H9 (cell line): ENCODE measurements around the gene FDPS. TPM values are rescaled to one million over a fixed set of nuclear protein-coding genes. Genes with fewer than 3 reads are reported as not detected.

ENCODE experiments used
- DNase-seq: peaks from one replicate; pipeline ENCODE4 v3.0.0-alpha.2; 2017
- H2AFZ ChIP-seq: one replicate; pipeline ENCODE4 v1.6.1; 2013; ENCODE audit warnings: mild to moderate bottlenecking, low read length, control low read depth, moderate library complexity
- H2AK5ac ChIP-seq: 2 replicates; pipeline ENCODE4 v1.6.1; 2013; ENCODE audit warnings: low read length, control low read depth, mixed read lengths; ENCODE audit not compliant: insufficient read length
- H2BK120ac ChIP-seq: one replicate; pipeline ENCODE4 v1.6.1; 2013; ENCODE audit warnings: low read depth, mild to moderate bottlenecking, low read length, control low read depth, inconsistent platforms; ENCODE audit not compliant: poor library complexity, severe bottlenecking
- H2BK12ac ChIP-seq: 2 replicates; pipeline ENCODE4 v1.6.1; 2013; ENCODE audit warnings: low read length, control low read depth, mixed read lengths, low read depth; ENCODE audit not compliant: insufficient read length
- H2BK15ac ChIP-seq: 2 replicates; pipeline ENCODE4 v1.6.1; 2013; ENCODE audit warnings: low read depth, low read length, control low read depth
- H2BK20ac ChIP-seq: one replicate; pipeline ENCODE4 v1.6.1; 2013; ENCODE audit warnings: low read depth, mild to moderate bottlenecking, low read length, control low read depth, inconsistent platforms; ENCODE audit not compliant: poor library complexity, severe bottlenecking
- H2BK5ac ChIP-seq: 2 replicates; pipeline ENCODE4 v1.6.1; 2013; ENCODE audit warnings: low read length, control low read depth, mixed read lengths; ENCODE audit not compliant: insufficient read length
- H3K14ac ChIP-seq: 2 replicates; pipeline ENCODE4 v1.6.1; 2013; ENCODE audit warnings: low read length, control low read depth; ENCODE audit not compliant: insufficient read depth
- H3K18ac ChIP-seq: 2 replicates; pipeline ENCODE4 v1.6.1; 2013; ENCODE audit warnings: low read depth, mild to moderate bottlenecking, mixed read lengths, low read length, control low read depth; ENCODE audit not compliant: insufficient read length
- H3K23ac ChIP-seq: 2 replicates; pipeline ENCODE4 v1.6.1; 2013; ENCODE audit warnings: low read length, control low read depth, mixed read lengths, low read depth; ENCODE audit not compliant: insufficient read length
- H3K23me2 ChIP-seq: 2 replicates; pipeline ENCODE4 v1.6.1; 2013; ENCODE audit warnings: low read depth, mild to moderate bottlenecking, mixed read lengths, low read length, control low read depth; ENCODE audit not compliant: insufficient read length, poor library complexity, severe bottlenecking
- H3K27ac ChIP-seq: 2 replicates; pipeline ENCODE4 v1.5.1; 2013; ENCODE audit warnings: low read length, control low read depth, mixed read lengths, low read depth; ENCODE audit not compliant: insufficient read length
- H3K27me3 ChIP-seq: 2 replicates; pipeline ENCODE4 v1.6.1; 2013; ENCODE audit warnings: low read length, control low read depth, inconsistent platforms; ENCODE audit not compliant: insufficient read depth
- H3K4ac ChIP-seq: 2 replicates; pipeline ENCODE4 v1.6.1; 2013; ENCODE audit warnings: low read depth, mild to moderate bottlenecking, control low read depth, inconsistent platforms, low read length, moderate library complexity
- H3K4me1 ChIP-seq: 2 replicates; pipeline ENCODE4 v1.6.1; 2013; ENCODE audit warnings: low read length, control low read depth, inconsistent platforms; ENCODE audit not compliant: insufficient read depth
- H3K4me2 ChIP-seq: 2 replicates; pipeline ENCODE4 v1.6.1; 2013; ENCODE audit warnings: low read length, control low read depth, mixed read lengths; ENCODE audit not compliant: insufficient read length, insufficient read depth
- H3K56ac ChIP-seq: 2 replicates; pipeline ENCODE4 v1.6.1; 2013; ENCODE audit warnings: low read depth, mild to moderate bottlenecking, mixed read lengths, low read length, control low read depth; ENCODE audit not compliant: insufficient read length
- H3K79me1 ChIP-seq: 2 replicates; pipeline ENCODE4 v1.6.1; 2013; ENCODE audit warnings: low read depth, mild to moderate bottlenecking, moderate library complexity, low read length, control low read depth, inconsistent platforms; ENCODE audit not compliant: insufficient read depth, poor library complexity, severe bottlenecking
- H3K79me2 ChIP-seq: 2 replicates; pipeline ENCODE4 v1.6.1; 2013; ENCODE audit warnings: low read length, control low read depth, inconsistent platforms; ENCODE audit not compliant: insufficient read depth
- H3K9ac ChIP-seq: 2 replicates; pipeline ENCODE4 v1.6.1; 2013; ENCODE audit warnings: low read length, control low read depth, mixed read lengths; ENCODE audit not compliant: insufficient read length; ENCODE audit errors: extremely low read depth
- H3K9me3 ChIP-seq: one replicate; pipeline ENCODE4 v1.6.1; 2013; ENCODE audit warnings: low read depth, low read length, inconsistent platforms; ENCODE audit not compliant: control insufficient read depth
- H3T11ph ChIP-seq: one replicate; pipeline ENCODE4 v1.6.1; 2013; ENCODE audit warnings: mild to moderate bottlenecking, low read length, control low read depth, inconsistent platforms
- H4K20me1 ChIP-seq: one replicate; pipeline ENCODE4 v1.6.1; 2013; ENCODE audit not compliant: control insufficient read depth, insufficient read length, insufficient read depth
- H4K5ac ChIP-seq: 2 replicates; pipeline ENCODE4 v1.6.1; 2013; ENCODE audit warnings: low read depth, mild to moderate bottlenecking, mixed read lengths, low read length, control low read depth; ENCODE audit not compliant: insufficient read length
- H4K8ac ChIP-seq: replicated peaks from 2 replicates; pipeline ENCODE4 v1.6.1; 2013; ENCODE audit warnings: low read length, control low read depth, mixed read lengths, low read depth; ENCODE audit not compliant: insufficient read length
- H4K91ac ChIP-seq: 2 replicates; pipeline ENCODE4 v1.6.1; 2013; ENCODE audit warnings: low read depth, mild to moderate bottlenecking, moderate library complexity, mixed read lengths, low read length, control low read depth; ENCODE audit not compliant: insufficient read length
- H3K27ac Mint-ChIP-seq, 3 experiments: 2 replicates in 2 of 3; 3 replicates in 1 of 3; pipeline ENCODE4 v1.8.0; 2020 to 2021; ENCODE audit warnings: mixed read lengths in 3 of 3, mild to moderate bottlenecking in 1 of 3, moderate library complexity in 1 of 3
- H3K27me3 Mint-ChIP-seq: 2 replicates; pipeline ENCODE4 v1.8.0; 2021; ENCODE audit warnings: low read depth, mild to moderate bottlenecking, moderate library complexity, mixed read lengths
- H3K36me3 Mint-ChIP-seq, 3 experiments: 2 replicates in 2 of 3; 3 replicates in 1 of 3; pipeline ENCODE4 v1.8.0; 2020 to 2021; ENCODE audit warnings: low read depth in 3 of 3, mixed read lengths in 3 of 3; ENCODE audit not compliant: insufficient read depth in 1 of 3
- H3K4me1 Mint-ChIP-seq, 2 experiments: 2 replicates each; pipeline ENCODE4 v1.8.0; 2020; ENCODE audit warnings: mixed read lengths in 2 of 2
- H3K4me3 Mint-ChIP-seq, 2 experiments: 2 replicates in 1 of 2; 3 replicates in 1 of 2; pipeline ENCODE4 v1.8.0; 2020 to 2021; ENCODE audit warnings: mild to moderate bottlenecking in 2 of 2, mixed read lengths in 2 of 2, moderate library complexity in 1 of 2
- H3K9me3 Mint-ChIP-seq, 2 experiments: 2 replicates in 1 of 2; 3 replicates in 1 of 2; pipeline ENCODE4 v1.8.0; 2020; ENCODE audit warnings: mild to moderate bottlenecking in 2 of 2, mixed read lengths in 2 of 2, moderate library complexity in 1 of 2
- WGBS: extraction: QIAGEN DNeasy Blood & Tissue Kit; methylation state at CpG from one replicate; pipeline ENCODE4 v1.1.7; 2013; ENCODE audit warnings: missing lambda C conversion rate, low lambda C conversion rate, mixed read lengths; ENCODE audit not compliant: insufficient read length; ENCODE audit errors: extremely low coverage; 5-methylcytosine and 5-hydroxymethylcytosine counted together
- total RNA-seq: library from RNA; stranded (reverse); gene quantifications from 2 replicates; pipeline ENCODE4 v1.2.1, GENCODE V29; 2021
- TF ChIP-seq, protein P1 (sequence below): fragments of 200-600 bp; sonication (generic); conservative IDR thresholded peaks from 3 replicates; pipeline ENCODE4 v1.8.0; 2021; ENCODE audit warnings: antibody characterized with exemption, mild to moderate bottlenecking

FDPS gene
- total RNA-seq, 1 experiment from 2014 or later = 273 TPM

DNA sequence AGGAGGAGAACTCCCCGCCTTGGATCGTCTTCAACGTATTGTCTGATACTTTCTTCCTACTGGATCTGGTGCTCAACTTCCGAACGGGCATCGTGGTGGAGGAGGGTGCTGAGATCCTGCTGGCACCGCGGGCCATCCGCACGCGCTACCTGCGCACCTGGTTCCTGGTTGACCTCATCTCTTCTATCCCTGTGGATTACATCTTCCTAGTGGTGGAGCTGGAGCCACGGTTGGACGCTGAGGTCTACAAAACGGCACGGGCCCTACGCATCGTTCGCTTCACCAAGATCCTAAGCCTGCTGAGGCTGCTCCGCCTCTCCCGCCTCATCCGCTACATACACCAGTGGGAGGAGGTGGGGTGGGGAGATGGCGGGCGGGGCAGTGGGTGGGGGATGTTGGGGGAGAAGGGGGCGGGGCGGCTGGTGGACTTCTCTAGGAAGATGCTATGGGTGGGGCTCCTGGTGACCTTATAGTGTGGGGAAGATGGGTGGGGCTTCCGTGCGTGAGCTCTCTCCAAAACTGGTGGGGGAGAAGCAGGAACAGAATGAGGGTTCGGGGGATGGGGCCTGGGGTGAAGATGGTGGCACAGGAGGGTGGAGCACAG is 26.1 kb upstream of the FDPS start:
- no peak overlapping the region for H3K18ac ChIP-seq
- no peak overlapping the region for H4K5ac ChIP-seq
- no peaks in the 10 kb centered on the region for H3K27me3 ChIP-seq
- peaks cover 6% of the 10 kb centered on the region; the same call in 1 of the 2 replicates for H3K4me1 ChIP-seq
- H3T11ph ChIP-seq = no peak overlapping the region
- no peak overlapping the region for H3K4ac ChIP-seq
- no peak for DNase-seq
- no CpG with 5 or more reads among the region's 29 CpGs for WGBS
- no peak overlapping the region for H3K27ac ChIP-seq
- no peaks in the 10 kb centered on the region for H3K9me3 Mint-ChIP-seq
- no peaks in the 10 kb centered on the region for H4K20me1 ChIP-seq
- H3K79me1 ChIP-seq = no peaks in the 10 kb centered on the region
- peaks cover 14 to 16% of the 10 kb centered on the region in 2 experiments for H3K4me1 Mint-ChIP-seq
- TF ChIP-seq, protein P1, sequence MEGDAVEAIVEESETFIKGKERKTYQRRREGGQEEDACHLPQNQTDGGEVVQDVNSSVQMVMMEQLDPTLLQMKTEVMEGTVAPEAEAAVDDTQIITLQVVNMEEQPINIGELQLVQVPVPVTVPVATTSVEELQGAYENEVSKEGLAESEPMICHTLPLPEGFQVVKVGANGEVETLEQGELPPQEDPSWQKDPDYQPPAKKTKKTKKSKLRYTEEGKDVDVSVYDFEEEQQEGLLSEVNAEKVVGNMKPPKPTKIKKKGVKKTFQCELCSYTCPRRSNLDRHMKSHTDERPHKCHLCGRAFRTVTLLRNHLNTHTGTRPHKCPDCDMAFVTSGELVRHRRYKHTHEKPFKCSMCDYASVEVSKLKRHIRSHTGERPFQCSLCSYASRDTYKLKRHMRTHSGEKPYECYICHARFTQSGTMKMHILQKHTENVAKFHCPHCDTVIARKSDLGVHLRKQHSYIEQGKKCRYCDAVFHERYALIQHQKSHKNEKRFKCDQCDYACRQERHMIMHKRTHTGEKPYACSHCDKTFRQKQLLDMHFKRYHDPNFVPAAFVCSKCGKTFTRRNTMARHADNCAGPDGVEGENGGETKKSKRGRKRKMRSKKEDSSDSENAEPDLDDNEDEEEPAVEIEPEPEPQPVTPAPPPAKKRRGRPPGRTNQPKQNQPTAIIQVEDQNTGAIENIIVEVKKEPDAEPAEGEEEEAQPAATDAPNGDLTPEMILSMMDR = no peak
- H2AFZ ChIP-seq = no peak overlapping the region
- no peaks in the 10 kb centered on the region for H3K27me3 Mint-ChIP-seq
- no peak overlapping the region for H3K56ac ChIP-seq
- H3K4me2 ChIP-seq = no peak overlapping the region
- H3K36me3 Mint-ChIP-seq = peaks cover 3 to 10% (median 7%) of the 10 kb centered on the region in 3 experiments; a peak in 5 of 7 replicates
- H2BK12ac ChIP-seq = no peak overlapping the region
- H3K23me2 ChIP-seq = peaks cover 9% of the 10 kb centered on the region
- no peak overlapping the region for H3K9ac ChIP-seq
- H2BK15ac ChIP-seq = no peak overlapping the region
- H2BK120ac ChIP-seq = no peak overlapping the region
- no peak overlapping the region for H3K23ac ChIP-seq
- H2BK5ac ChIP-seq = no peak overlapping the region
- no peak overlapping the region; a peak in 1 of 5 replicates for H3K4me3 Mint-ChIP-seq
- no peak overlapping the region for H4K91ac ChIP-seq
- H2BK20ac ChIP-seq = no peak overlapping the region
- no peak overlapping the region; a peak in 1 of 7 replicates for H3K27ac Mint-ChIP-seq
- H4K8ac ChIP-seq = no peak overlapping the region
- no peak overlapping the region for H3K14ac ChIP-seq
- no peak overlapping the region for H2AK5ac ChIP-seq
- H3K9me3 ChIP-seq = no peaks in the 10 kb centered on the region
- H3K79me2 ChIP-seq = no peaks in the 10 kb centered on the region
